Muscle layer of duodenum (tissue), 2 donors: ENCODE results near the gene ZNF888.
"Not testable (repeated sequence)": the region's sequence is repeated elsewhere in the genome, so short reads cannot be mapped to it uniquely, and the experiment has no call there.

Experiments
- H3K27ac ChIP-seq: one replicate; pipeline ENCODE4 v1.7.0; 2013; ENCODE audit warnings: mild to moderate bottlenecking, low read length
- H3K27me3 ChIP-seq: one replicate; pipeline ENCODE4 v1.7.0; 2013; ENCODE audit warnings: low read depth, mild to moderate bottlenecking, control low read depth, low read length
- H3K36me3 ChIP-seq, 2 donors: one replicate each; pipeline ENCODE4 v1.7.0; 2013; ENCODE audit warnings: low read length in 2 of 2, control low read depth in 1 of 2, mild to moderate bottlenecking in 1 of 2; ENCODE audit not compliant: insufficient read depth in 2 of 2, control insufficient read depth in 1 of 2
- H3K4me1 ChIP-seq, 2 donors: one replicate each; pipeline ENCODE4 v1.7.0; 2013; ENCODE audit warnings: low read length in 2 of 2, mild to moderate bottlenecking in 2 of 2, control low read depth in 1 of 2, moderate library complexity in 1 of 2; ENCODE audit not compliant: insufficient read depth in 2 of 2, control insufficient read depth in 1 of 2
- H3K4me3 ChIP-seq, 2 donors: one replicate each; pipeline ENCODE4 v1.7.0; 2013; ENCODE audit warnings: low read length in 2 of 2, low read depth in 1 of 2, mild to moderate bottlenecking in 1 of 2
- H3K9me3 ChIP-seq, 2 donors: one replicate each; pipeline ENCODE4 v1.7.0; 2013; ENCODE audit warnings: low read length in 2 of 2, control low read depth in 1 of 2, mild to moderate bottlenecking in 1 of 2; ENCODE audit not compliant: control insufficient read depth in 1 of 2
- donor health status: healthy.

ZNF888 gene

GRCh38 chr19:52938761-52939160 is 15.5 kb upstream of the ZNF888 start:
- Histone ChIP-seq H3K36me3 (no peaks in the 10 kb centered on the region), H3K4me3 (no peak overlapping the region), H3K27ac (no peak overlapping the region), H3K9me3 (no peaks in the 10 kb centered on the region), H3K4me1 (peaks cover 0 to 8% of the 10 kb centered on the region in 2 donors), H3K27me3 (no peaks in the 10 kb centered on the region)

- H3K36me3 ChIP-seq = no peaks in the 10 kb centered on the region
- H3K4me1 ChIP-seq = peaks cover 0 to 6% of the 10 kb centered on the region in 2 donors
- no peak overlapping the region for H3K4me3 ChIP-seq
- no peaks in the 10 kb centered on the region for H3K27me3 ChIP-seq
- no peak overlapping the region for H3K27ac ChIP-seq
- H3K9me3 ChIP-seq = no peaks in the 10 kb centered on the region
These were observed 13.7 kb upstream of the ZNF888 start for GRCh38 chr19:52936954-52937325.

- Histone ChIP-seq H3K4me3 (no peak overlapping the region), H3K4me1 (peaks cover 0 to under 1% of the 10 kb centered on the region in 2 donors), H3K9me3 (no peaks in the 10 kb centered on the region), H3K36me3 (no peaks in the 10 kb centered on the region), H3K27me3 (no peaks in the 10 kb centered on the region), H3K27ac (no peak overlapping the region)
These were observed 13.1 kb upstream of the ZNF888 start for GRCh38 chr19:52936151-52936953.

GRCh38 chr19:52935434-52935833 is 12.2 kb upstream of the ZNF888 start:
- Histone ChIP-seq H3K9me3 (no peaks in the 10 kb centered on the region), H3K36me3 (no peaks in the 10 kb centered on the region), H3K4me3 (no peak overlapping the region), H3K27ac (no peak overlapping the region), H3K27me3 (no peaks in the 10 kb centered on the region), H3K4me1 (no peaks in the 10 kb centered on the region)

GRCh38 chr19:52924641-52925040 is 1.4 kb upstream of the ZNF888 start:
- not testable (repeated sequence) for H3K27me3 ChIP-seq, H3K4me3 ChIP-seq, H3K9me3 ChIP-seq, H3K27ac ChIP-seq, H3K36me3 ChIP-seq
- peaks cover 4 to 14% of the 10 kb centered on the region in 2 donors for H3K4me1 ChIP-seq

GRCh38 chr19:52923778-52924593 is 758 bp upstream of the ZNF888 start:
- Histone ChIP-seq H3K4me3 (peak overlapping the region; percentile 78 to 87), H3K36me3 (peaks cover 0 to 4% of the 10 kb centered on the region in 2 donors), H3K27me3 (no peaks in the 10 kb centered on the region), H3K9me3 (no peaks in the 10 kb centered on the region), H3K27ac (no peak overlapping the region), H3K4me1 (peaks cover 4 to 14% of the 10 kb centered on the region in 2 donors)

GRCh38 chr19:52917531-52917930 is 5.7 kb downstream of the ZNF888 start:
- Histone ChIP-seq H3K27ac (no peak overlapping the region), H3K4me3 (no peak overlapping the region), H3K9me3 (no peaks in the 10 kb centered on the region), H3K27me3 (no peaks in the 10 kb centered on the region), H3K36me3 (peaks cover 6 to 18% of the 10 kb centered on the region in 2 donors), H3K4me1 (peaks cover 3% of the 10 kb centered on the region in 2 donors)

GRCh38 chr19:52910648-52911047 is 12.6 kb downstream of the ZNF888 start:
- Histone ChIP-seq H3K4me1 (no peaks in the 10 kb centered on the region), H3K9me3 (no peaks in the 10 kb centered on the region), H3K36me3 (peaks cover 11 to 40% of the 10 kb centered on the region in 2 donors), H3K4me3 (no peak overlapping the region), H3K27ac (no peak overlapping the region), H3K27me3 (no peaks in the 10 kb centered on the region)

GRCh38 chr19:52904052-52904780 is 19.0 kb downstream of the ZNF888 start:
- peaks cover 11 to 22% of the 10 kb centered on the region in 2 donors for H3K36me3 ChIP-seq
- H3K27ac ChIP-seq, H3K27me3 ChIP-seq, H3K4me1 ChIP-seq, H3K9me3 ChIP-seq, H3K4me3 ChIP-seq: not testable (repeated sequence)

GRCh38 chr19:52901842-52902241 is 21.4 kb downstream of the ZNF888 start:
- no peaks in the 10 kb centered on the region for H3K27me3 ChIP-seq
- peaks cover 0 to under 1% of the 10 kb centered on the region in 2 donors for H3K4me1 ChIP-seq
- H3K9me3 ChIP-seq = no peaks in the 10 kb centered on the region
- H3K36me3 ChIP-seq = peaks cover 0 to 9% of the 10 kb centered on the region in 2 donors
- H3K4me3 ChIP-seq = no peak overlapping the region
- H3K27ac ChIP-seq = no peak overlapping the region

- not testable (repeated sequence) for H3K27ac ChIP-seq, H3K27me3 ChIP-seq, H3K9me3 ChIP-seq, H3K36me3 ChIP-seq, H3K4me1 ChIP-seq
- peak overlapping the region in 1 of 2 donors; percentile 92 for H3K4me3 ChIP-seq
These were observed 24.6 kb downstream of the ZNF888 start for GRCh38 chr19:52898596-52898995.
